Aorta (tissue), 5 donors: ENCODE measurements around the gene MAST1. TPM values are rescaled to one million over a fixed set of nuclear protein-coding genes. Genes with fewer than 3 reads are reported as not detected.
"Not testable (repeated sequence)": the region's sequence is repeated elsewhere in the genome, so short reads cannot be mapped to it uniquely, and the experiment has no call there.

Source experiments
- ATAC-seq: fragments of 200-7000 bp; cut with Tn5 transposase; one replicate; pipeline ENCODE4 v1.9.1; 2022; ENCODE audit warnings: moderate library complexity; ENCODE audit not compliant: low FRiP score
- DNase-seq, 2 donors: peaks; one replicate each; pipeline ENCODE4 v3.0.0-alpha.2; 2020
- H3K27ac ChIP-seq, 2 donors: one replicate each; pipeline ENCODE4 v1.5.1; 2013; ENCODE audit warnings: low read length in 2 of 2, mild to moderate bottlenecking in 2 of 2, moderate library complexity in 2 of 2, control low read depth in 1 of 2, inconsistent platforms in 1 of 2, low read depth in 1 of 2
- H3K27me3 ChIP-seq, 2 donors: one replicate each; pipeline ENCODE4 v1.6.1; 2013; ENCODE audit warnings: control low read depth in 1 of 2, low read length in 1 of 2, mild to moderate bottlenecking in 1 of 2, moderate library complexity in 1 of 2; ENCODE audit not compliant: insufficient read depth in 2 of 2, control insufficient read depth in 1 of 2
- H3K36me3 ChIP-seq, 2 donors: one replicate each; pipeline ENCODE4 v1.6.1; 2013; ENCODE audit warnings: control low read depth in 1 of 2, low read length in 1 of 2, mild to moderate bottlenecking in 1 of 2; ENCODE audit not compliant: insufficient read depth in 2 of 2, control insufficient read depth in 1 of 2
- H3K4me1 ChIP-seq, 2 donors: one replicate each; pipeline ENCODE4 v1.6.1; 2013; ENCODE audit warnings: low read length in 2 of 2, control low read depth in 1 of 2, mild to moderate bottlenecking in 1 of 2, moderate library complexity in 1 of 2; ENCODE audit not compliant: insufficient read depth in 2 of 2, control insufficient read depth in 1 of 2
- H3K4me3 ChIP-seq, 2 donors: one replicate each; pipeline ENCODE4 v1.5.1; 2013; ENCODE audit warnings: low read length in 2 of 2, control low read depth in 1 of 2, mild to moderate bottlenecking in 1 of 2
- H3K9me3 ChIP-seq: one replicate; pipeline ENCODE4 v1.6.1; 2013; ENCODE audit warnings: mild to moderate bottlenecking, low read length; ENCODE audit not compliant: control insufficient read depth
- WGBS, 2 donors: extraction: QIAGEN DNeasy Blood & Tissue Kit; methylation state at CpG; one replicate each; pipeline ENCODE4 v1.1.7; 2013; 5-methylcytosine and 5-hydroxymethylcytosine counted together
- intact Hi-C, 2 donors: fragments of 100-400 bp; cut with DNase I; formaldehyde crosslinking; loops; one replicate each; pipeline versions ENCODE4 v1.14.2 to v1.15.0; 2022
- polyA plus RNA-seq, 2 donors: library from polyadenylated mRNA; stranded (reverse); fragments of 200-250 nt; gene quantifications; one replicate each; pipeline ENCODE4 v1.2.3, GENCODE V29; 2013
- total RNA-seq, 2 donors: library from RNA; stranded (reverse); fragmentation: NEBNext Ultra II Directional; extraction: Animal tissue kit (Norgen Biotek cat#: 25700); gene quantifications; one replicate each; pipeline ENCODE4 v1.2.1, GENCODE V29; 2021
- donor health status: healthy with polysubstance abuse.
- donor health status: Bipolar disorder and iron deficiency.
- donor health status: DM: no; HTN: no; CAD: no.
- donor health status: DM: no; HTN: no; CAD: no.
- donor health status: DM: yes; HTN: yes; CAD: no.

MAST1 gene
- total and polyA plus RNA-seq, 4 donors: 0.13 to 0.54 TPM; not detected in 2

DNA sequence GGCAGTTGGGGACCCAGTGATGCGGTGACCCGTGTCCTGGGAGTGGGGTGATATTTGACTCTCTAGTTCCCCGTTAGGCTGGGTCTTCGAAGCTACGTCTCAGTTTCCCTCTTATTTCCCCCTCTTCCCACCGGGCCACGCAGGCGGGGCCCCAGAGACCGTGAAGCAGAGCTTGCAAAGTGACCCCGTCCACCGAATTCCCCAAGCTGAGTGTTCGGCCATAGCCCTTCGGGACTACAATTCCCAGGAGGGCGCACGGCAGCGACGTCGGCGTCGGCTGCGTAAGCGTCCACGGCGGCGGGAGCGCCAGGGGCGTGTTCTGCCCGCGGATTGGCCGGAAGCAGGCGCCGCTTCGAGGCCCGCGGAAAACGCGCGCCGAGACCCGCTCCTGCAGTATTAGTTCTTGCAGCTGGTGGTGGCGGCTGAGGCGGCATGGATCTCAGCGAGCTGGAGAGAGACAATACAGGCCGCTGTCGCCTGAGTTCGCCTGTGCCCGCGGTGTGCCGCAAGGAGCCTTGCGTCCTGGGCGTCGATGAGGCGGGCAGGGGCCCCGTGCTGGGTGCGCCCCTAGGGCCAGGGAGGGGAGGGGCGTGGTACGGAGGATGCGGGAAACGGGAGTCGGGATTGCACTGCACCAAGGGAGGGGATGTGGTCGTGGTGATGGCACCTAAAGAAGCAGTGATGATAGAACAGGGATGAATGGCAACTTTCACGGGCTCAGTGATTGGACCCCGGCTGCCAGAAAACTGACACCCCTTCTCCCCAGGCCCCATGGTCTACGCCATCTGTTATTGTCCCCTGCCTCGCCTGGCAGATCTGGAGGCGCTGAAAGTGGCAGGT lies 31.9 kb upstream of the MAST1 start, which contains the start of gene RNASEH2A:
RNASEH2A (plus strand) TSS at position 343 of the 840 bp plus-strand sequence; CDS start at position 433, 90 bp downstream.
- Histone ChIP-seq H3K27me3 (no peaks in the 10 kb centered on the region), H3K9me3 (no peaks in the 10 kb centered on the region), H3K36me3 (no peaks in the 10 kb centered on the region), H3K27ac (no peak within 1 kb of the TSS), H3K4me1 (no peaks in the 10 kb centered on the region), H3K4me3 (peak within 1 kb of the TSS; percentile 7 to 10)
- peak; percentile 89 for ATAC-seq
- DNase-seq: peak; percentile 94 to 97
- intact Hi-C loops: loop anchor here (5.0 kb wide), 3 partner anchors 34 to 124 kb away; partner anchors contain the start of gene DHPS (in 1 of the 2)
- WGBS, 2 donors: 4% methylated on average over 55 to 66 of the region's 66 CpGs

- Histone ChIP-seq H3K4me1 (no peaks in the 10 kb centered on the region), H3K27me3 (no peaks in the 10 kb centered on the region), H3K4me3 (no peak overlapping the region), H3K9me3 (no peaks in the 10 kb centered on the region), H3K36me3 (no peaks in the 10 kb centered on the region), H3K27ac (no peak overlapping the region)
- DNase-seq (no peak), ATAC-seq (no peak)
- 85 to 87% methylated on average over 7 of the region's 7 CpGs for WGBS, 2 donors
- intact Hi-C loops: no loop called here
Observed at GRCh38 chr19:12815088-12815487, 23.2 kb upstream of the MAST1 start.

DNA sequence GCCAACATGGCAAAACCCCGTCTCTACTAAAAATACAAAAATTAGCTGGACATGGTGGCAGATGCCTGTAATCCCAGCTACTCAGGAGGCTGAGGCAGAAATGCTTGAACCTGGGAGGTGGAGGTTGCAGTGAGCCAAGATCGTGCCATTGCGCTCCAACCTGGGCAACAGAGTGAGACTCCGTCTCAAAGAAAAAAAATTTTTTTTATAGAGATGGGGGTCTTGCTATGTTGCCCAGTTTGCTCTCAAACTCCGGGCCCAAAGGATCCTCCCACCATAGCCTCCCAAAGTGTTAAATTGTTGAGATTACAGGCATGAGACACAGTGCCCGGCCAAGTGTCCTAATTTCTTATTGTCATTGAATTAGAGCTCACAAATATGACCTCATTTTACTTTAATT lies 21.1 kb upstream of the MAST1 start:
- H3K36me3 ChIP-seq, H3K4me3 ChIP-seq, H3K27me3 ChIP-seq, ATAC-seq, H3K9me3 ChIP-seq, intact Hi-C loops, H3K4me1 ChIP-seq, DNase-seq, H3K27ac ChIP-seq: not testable (repeated sequence)
- WGBS, 2 donors: 92 to 95% methylated on average over 6 of the region's 6 CpGs

- intact Hi-C loops, H3K36me3 ChIP-seq, H3K4me1 ChIP-seq, H3K27ac ChIP-seq, H3K27me3 ChIP-seq, DNase-seq, ATAC-seq, H3K4me3 ChIP-seq, H3K9me3 ChIP-seq: not testable (repeated sequence)
- 94 to 96% methylated on average over 11 of the region's 11 CpGs for WGBS, 2 donors
Observed at GRCh38 chr19:12817810-12818209, 20.5 kb upstream of the MAST1 start.

GRCh38 chr19:12821761-12822160 lies 16.6 kb upstream of the MAST1 start:
- Histone ChIP-seq H3K36me3 (no peaks in the 10 kb centered on the region), H3K4me3 (no peak overlapping the region), H3K9me3 (peaks cover 3% of the 10 kb centered on the region), H3K27ac (no peak overlapping the region), H3K27me3 (no peaks in the 10 kb centered on the region), H3K4me1 (no peaks in the 10 kb centered on the region)
- ATAC-seq: no peak
- 90 to 92% methylated on average over 2 of the region's 2 CpGs for WGBS, 2 donors
- intact Hi-C loops: no loop called here
- no peak for DNase-seq

- ATAC-seq (no peak), DNase-seq (no peak)
- intact Hi-C loops: no loop called here
- WGBS, 2 donors: 3 to 5% methylated on average over 46 of the region's 46 CpGs
- Histone ChIP-seq H3K4me1 (no peaks in the 10 kb centered on the region), H3K27ac (no peak overlapping the region), H3K27me3 (no peaks in the 10 kb centered on the region), H3K4me3 (no peak overlapping the region), H3K36me3 (no peaks in the 10 kb centered on the region), H3K9me3 (peaks cover 3% of the 10 kb centered on the region)
Observed at GRCh38 chr19:12825254-12826131, 12.8 kb upstream of the MAST1 start.

DNA sequence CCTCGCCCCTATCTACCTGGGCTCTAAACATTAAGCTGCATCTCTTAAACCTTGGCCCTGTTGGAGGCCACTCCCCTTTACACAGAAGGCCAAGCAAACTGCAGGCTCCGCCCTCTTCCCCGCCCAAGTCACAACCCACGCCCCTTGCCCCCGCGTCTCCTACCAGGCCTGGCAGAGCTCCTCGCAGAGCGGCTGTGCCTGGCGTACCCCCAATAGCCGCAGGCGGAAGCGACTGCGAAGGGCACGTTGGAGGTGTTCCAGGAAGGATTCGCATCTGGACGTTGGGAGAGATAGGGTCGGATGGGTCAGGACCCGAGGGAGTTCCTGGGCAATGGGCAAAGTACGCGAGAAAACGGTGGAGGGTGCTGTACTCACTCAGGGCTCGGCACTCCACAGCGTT lies 9.8 kb upstream of the MAST1 start:
- H3K4me1 ChIP-seq: no peaks in the 10 kb centered on the region
- H3K4me3 ChIP-seq: no peak overlapping the region
- intact Hi-C loops: no loop called here
- no peak for ATAC-seq
- H3K36me3 ChIP-seq: no peaks in the 10 kb centered on the region
- H3K27me3 ChIP-seq: no peaks in the 10 kb centered on the region
- DNase-seq: no peak
- 5% methylated on average over 23 of the region's 23 CpGs for WGBS, 2 donors
- no peaks in the 10 kb centered on the region for H3K9me3 ChIP-seq
- no peak overlapping the region for H3K27ac ChIP-seq

- 0 to 1% methylated on average over 5 of the region's 5 CpGs for WGBS, 2 donors
- no peaks in the 10 kb centered on the region for H3K27me3 ChIP-seq
Observed at GRCh38 chr19:12833418-12833737, 4.9 kb upstream of the MAST1 start.

More at GRCh38 chr19:12833418-12833737, 4.9 kb upstream of the MAST1 start:
- intact Hi-C loops: no loop called here
- no peak overlapping the region for H3K27ac ChIP-seq
- H3K36me3 ChIP-seq: no peaks in the 10 kb centered on the region
- ATAC-seq (no peak), DNase-seq (no peak)
- H3K4me3 ChIP-seq: peak overlapping the region in 1 of 2 donors; percentile 21
- no peaks in the 10 kb centered on the region for H3K4me1 ChIP-seq
- H3K9me3 ChIP-seq: no peaks in the 10 kb centered on the region
